WI38 (cell line): Measurements from ENCODE around the gene C1QTNF3.

ENCODE experiments used
- H3K4me3 ChIP-seq: 2 replicates; pipeline ENCODE4 v1.5.1; 2011; ENCODE audit warnings: low read depth, mild to moderate bottlenecking, control low read depth, low read length
- TF ChIP-seq, protein P1 (sequence below): IDR thresholded peaks from 2 replicates; pipeline ENCODE4 v1.5.1; 2012; ENCODE audit warnings: low read depth, mild to moderate bottlenecking, control low read depth, low read length

C1QTNF3 gene

DNA sequence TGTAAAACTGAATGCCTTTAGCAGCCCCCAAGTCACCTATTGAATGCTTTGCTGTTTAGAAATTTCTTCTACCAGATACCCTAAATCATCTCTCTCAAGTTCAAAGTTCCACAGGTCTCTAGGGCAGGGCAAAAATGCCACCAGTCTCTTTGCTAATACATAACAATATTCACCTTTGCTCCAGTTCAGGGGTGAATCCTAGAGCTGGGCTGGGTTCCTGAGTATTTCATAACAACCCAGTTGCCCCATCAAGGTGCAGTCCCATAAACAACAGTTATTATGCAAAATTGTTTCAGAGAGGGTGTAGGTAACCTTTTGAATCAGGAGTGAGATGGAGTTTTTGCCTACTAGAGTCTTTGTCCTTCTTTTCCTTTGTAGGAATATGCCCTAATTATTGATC is 19.0 kb upstream of the C1QTNF3 start:
- H3K4me3 ChIP-seq = no peak overlapping the region
- TF ChIP-seq, protein P1, sequence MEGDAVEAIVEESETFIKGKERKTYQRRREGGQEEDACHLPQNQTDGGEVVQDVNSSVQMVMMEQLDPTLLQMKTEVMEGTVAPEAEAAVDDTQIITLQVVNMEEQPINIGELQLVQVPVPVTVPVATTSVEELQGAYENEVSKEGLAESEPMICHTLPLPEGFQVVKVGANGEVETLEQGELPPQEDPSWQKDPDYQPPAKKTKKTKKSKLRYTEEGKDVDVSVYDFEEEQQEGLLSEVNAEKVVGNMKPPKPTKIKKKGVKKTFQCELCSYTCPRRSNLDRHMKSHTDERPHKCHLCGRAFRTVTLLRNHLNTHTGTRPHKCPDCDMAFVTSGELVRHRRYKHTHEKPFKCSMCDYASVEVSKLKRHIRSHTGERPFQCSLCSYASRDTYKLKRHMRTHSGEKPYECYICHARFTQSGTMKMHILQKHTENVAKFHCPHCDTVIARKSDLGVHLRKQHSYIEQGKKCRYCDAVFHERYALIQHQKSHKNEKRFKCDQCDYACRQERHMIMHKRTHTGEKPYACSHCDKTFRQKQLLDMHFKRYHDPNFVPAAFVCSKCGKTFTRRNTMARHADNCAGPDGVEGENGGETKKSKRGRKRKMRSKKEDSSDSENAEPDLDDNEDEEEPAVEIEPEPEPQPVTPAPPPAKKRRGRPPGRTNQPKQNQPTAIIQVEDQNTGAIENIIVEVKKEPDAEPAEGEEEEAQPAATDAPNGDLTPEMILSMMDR = no peak

DNA sequence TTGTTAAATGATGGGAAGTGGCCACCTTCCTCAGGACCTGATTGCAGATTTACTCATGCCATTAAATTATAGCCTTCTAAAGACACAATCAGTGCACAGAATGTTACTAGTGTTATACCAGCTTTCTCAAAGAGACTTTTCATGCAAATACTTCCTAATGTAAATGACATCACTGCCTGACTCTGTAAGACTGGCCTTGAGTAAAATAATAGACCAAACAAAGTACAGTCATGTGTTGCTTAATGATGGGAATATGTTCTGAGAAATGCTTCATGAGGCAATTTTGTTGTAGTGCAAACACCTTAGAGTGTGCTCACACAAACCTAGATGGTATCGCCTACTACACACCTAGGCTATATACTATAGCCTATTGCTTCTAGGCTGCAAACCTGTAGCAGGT is 17.0 kb upstream of the C1QTNF3 start:
- no peak overlapping the region for H3K4me3 ChIP-seq
- TF ChIP-seq, protein P1 = no peak

DNA sequence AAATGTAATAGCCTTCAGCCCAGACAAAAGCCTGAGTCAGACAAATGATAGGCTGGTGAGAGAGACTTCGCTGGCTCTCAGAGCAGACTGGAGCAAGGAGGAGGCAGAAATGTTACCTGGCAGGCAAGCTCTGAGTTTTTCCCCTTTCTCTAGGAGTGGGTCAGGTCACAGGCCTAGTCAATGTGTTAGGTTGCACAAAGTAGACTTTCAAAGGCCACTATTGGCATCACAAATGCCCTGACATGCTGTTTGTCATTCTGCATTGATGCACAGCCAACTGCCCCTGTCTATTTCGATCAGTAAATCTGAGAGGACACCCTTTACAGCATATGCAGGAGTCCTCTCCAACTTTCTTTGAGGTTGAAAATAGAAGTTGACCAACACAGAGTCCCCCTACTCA is 15.5 kb upstream of the C1QTNF3 start:
- H3K4me3 ChIP-seq = no peak overlapping the region
- TF ChIP-seq, protein P1 = no peak

DNA sequence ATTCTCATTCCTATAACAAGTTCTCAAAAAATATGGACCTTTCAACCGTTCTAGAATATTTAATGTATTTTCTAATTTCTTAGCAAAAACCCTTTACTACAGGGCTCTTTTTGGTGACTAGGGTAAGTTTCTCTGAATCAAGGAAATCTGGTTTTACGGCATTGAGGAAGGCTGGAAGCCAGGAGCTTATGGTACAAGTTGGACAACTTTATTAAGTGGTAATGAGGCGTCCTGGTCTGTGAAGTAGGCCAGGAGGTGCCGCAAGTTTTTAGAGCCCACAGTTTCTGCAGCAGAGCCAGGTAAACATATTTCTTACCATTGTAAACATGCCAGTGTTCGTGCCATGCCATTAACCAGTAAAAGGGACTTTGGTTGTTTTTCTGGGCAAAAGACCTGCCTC is 14.6 kb upstream of the C1QTNF3 start:
- H3K4me3 ChIP-seq = no peak overlapping the region
- TF ChIP-seq, protein P1 = no peak

DNA sequence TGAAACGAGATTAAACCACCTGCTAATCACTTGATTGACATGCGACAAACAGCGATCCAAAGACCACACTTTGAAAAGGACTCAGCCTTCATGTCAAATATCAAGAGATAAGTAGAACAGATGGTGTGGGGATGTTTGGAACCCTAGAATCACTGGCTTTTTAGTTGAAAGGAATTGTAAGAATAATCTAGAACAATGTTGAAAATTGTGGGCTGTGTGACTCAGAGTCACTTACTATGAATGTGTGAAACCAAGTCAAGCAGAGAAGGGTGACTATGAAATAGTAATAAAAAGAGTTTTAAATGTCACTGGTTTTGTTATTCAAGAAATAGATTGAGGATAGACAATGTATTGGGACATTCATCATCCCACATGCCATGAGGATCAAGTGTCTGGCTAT is 14.1 kb upstream of the C1QTNF3 start:
- TF ChIP-seq, protein P1 = no peak
- no peak overlapping the region for H3K4me3 ChIP-seq

DNA sequence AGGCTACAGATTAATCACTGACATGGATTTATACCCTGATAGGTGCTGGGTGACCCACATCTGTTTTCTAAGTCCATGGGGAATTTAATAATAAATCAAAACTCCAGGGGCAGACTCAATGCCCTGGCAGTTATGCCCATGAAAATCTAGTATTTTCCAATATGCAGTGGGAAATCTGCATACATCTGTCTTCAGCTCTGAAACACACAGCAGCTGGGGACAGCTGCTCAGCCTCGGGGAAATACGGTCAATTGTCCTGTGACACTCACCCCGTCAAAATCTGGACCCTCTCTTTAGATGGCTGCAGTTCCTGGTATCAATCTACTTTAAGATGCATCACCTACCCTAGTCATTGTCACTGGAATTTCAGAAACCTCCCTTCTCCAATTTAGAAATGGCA is 12.7 kb upstream of the C1QTNF3 start:
- TF ChIP-seq, protein P1 = no peak
- H3K4me3 ChIP-seq = no peak overlapping the region

DNA sequence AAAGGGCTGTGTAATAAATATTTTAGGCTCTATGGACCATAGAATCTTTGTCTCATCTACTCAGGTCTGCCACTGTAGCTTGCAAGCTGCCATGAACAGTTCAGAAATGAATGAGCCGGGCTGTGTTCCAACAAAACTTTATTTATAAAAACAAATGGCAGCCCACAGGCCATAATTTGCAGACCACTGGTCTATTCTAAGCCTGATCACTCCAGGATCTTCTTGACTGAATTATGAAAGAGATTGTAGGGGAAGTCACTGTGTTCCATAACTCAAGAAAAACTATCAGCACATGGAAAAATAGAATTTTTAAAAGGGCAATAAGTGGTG is 11.4 kb upstream of the C1QTNF3 start:
- H3K4me3 ChIP-seq = no peak overlapping the region
- TF ChIP-seq, protein P1 = no peak
